Mesothelial cell of epicardium (in vitro differentiated cells): ENCODE data around the gene TFF3. TPM values are rescaled to one million over a fixed set of nuclear protein-coding genes. Genes with fewer than 3 reads are reported as not detected.

Source experiments
- DNase-seq, 2 experiments: peaks; one replicate each; pipeline ENCODE4 v3.0.0; 2021; ENCODE audit warnings: low spot score in 2 of 2; ENCODE audit not compliant: unreplicated experiment in 2 of 2
- H3K27ac Mint-ChIP-seq: 2 replicates; pipeline ENCODE4 v1.8.0; 2021; ENCODE audit warnings: mixed read lengths
- H3K27me3 Mint-ChIP-seq: 2 replicates; pipeline ENCODE4 v1.8.0; 2021; ENCODE audit warnings: low read depth, mixed read lengths
- H3K36me3 Mint-ChIP-seq: 2 replicates; pipeline ENCODE4 v1.8.0; 2021; ENCODE audit warnings: mixed read lengths
- H3K4me1 Mint-ChIP-seq: 2 replicates; pipeline ENCODE4 v1.8.0; 2021; ENCODE audit warnings: mixed read lengths
- H3K4me3 Mint-ChIP-seq: 2 replicates; pipeline ENCODE4 v1.8.0; 2021; ENCODE audit warnings: mild to moderate bottlenecking, moderate library complexity, mixed read lengths
- H3K9me3 Mint-ChIP-seq: 2 replicates; pipeline ENCODE4 v1.8.0; 2021; ENCODE audit warnings: mixed read lengths
- CTCF ChIP-seq: fragments of 200-600 bp; sonication (generic); IDR thresholded peaks from one replicate; pipeline ENCODE4 v1.5.0; 2021; ENCODE audit warnings: antibody characterized with exemption; ENCODE audit not compliant: unreplicated experiment
- total RNA-seq: library from RNA; stranded (reverse); gene quantifications from 3 replicates; pipeline ENCODE4 v1.2.1, GENCODE V29; 2021

TFF3 gene
- total RNA-seq, 1 donor from 2014 or later: not detected

- Mint-ChIP-seq H3K4me3 (no peak overlapping the region), H3K4me1 (no peaks in the 10 kb centered on the region), H3K27me3 (peaks cover 27% of the 10 kb centered on the region), H3K9me3 (no peaks in the 10 kb centered on the region), H3K27ac (no peak overlapping the region), H3K36me3 (no peaks in the 10 kb centered on the region)
- no peak for TF ChIP-seq CTCF
- no peak for DNase-seq
Observed at GRCh38 chr21:42282715-42283114, 32.5 kb downstream of the TFF3 start.

- no peaks in the 10 kb centered on the region for H3K9me3 Mint-ChIP-seq
- no peak for DNase-seq
- H3K27me3 Mint-ChIP-seq: peaks cover 21% of the 10 kb centered on the region
- H3K4me1 Mint-ChIP-seq: no peaks in the 10 kb centered on the region
- H3K36me3 Mint-ChIP-seq: no peaks in the 10 kb centered on the region
- H3K4me3 Mint-ChIP-seq: no peak overlapping the region
- H3K27ac Mint-ChIP-seq: no peak overlapping the region
- TF ChIP-seq CTCF: no peak
Observed at GRCh38 chr21:42282021-42282420, 33.2 kb downstream of the TFF3 start.

GRCh38 chr21:42281181-42281680 lies 34.0 kb downstream of the TFF3 start:
- no peak for TF ChIP-seq CTCF
- peaks cover 14% of the 10 kb centered on the region for H3K27me3 Mint-ChIP-seq
- no peaks in the 10 kb centered on the region for H3K4me1 Mint-ChIP-seq
- no peaks in the 10 kb centered on the region for H3K36me3 Mint-ChIP-seq
- no peak overlapping the region for H3K27ac Mint-ChIP-seq
- no peaks in the 10 kb centered on the region for H3K9me3 Mint-ChIP-seq
- no peak overlapping the region for H3K4me3 Mint-ChIP-seq
- no peak for DNase-seq

GRCh38 chr21:42280356-42281180 lies 34.6 kb downstream of the TFF3 start:
- Mint-ChIP-seq H3K27me3 (peaks cover 7% of the 10 kb centered on the region), H3K36me3 (no peaks in the 10 kb centered on the region), H3K4me1 (no peaks in the 10 kb centered on the region), H3K27ac (no peak overlapping the region), H3K9me3 (no peaks in the 10 kb centered on the region), H3K4me3 (no peak overlapping the region)
- no peak for TF ChIP-seq CTCF
- no peak for DNase-seq

- DNase-seq: no peak
- TF ChIP-seq CTCF: no peak
- H3K9me3 Mint-ChIP-seq: no peaks in the 10 kb centered on the region
- no peak overlapping the region for H3K4me3 Mint-ChIP-seq
- no peak overlapping the region for H3K27ac Mint-ChIP-seq
- no peaks in the 10 kb centered on the region for H3K36me3 Mint-ChIP-seq
- H3K27me3 Mint-ChIP-seq: peaks cover 2% of the 10 kb centered on the region
- H3K4me1 Mint-ChIP-seq: no peaks in the 10 kb centered on the region
Observed at GRCh38 chr21:42279888-42280287, 35.3 kb downstream of the TFF3 start.
